Right renal pelvis (tissue), 4 donors: ENCODE data around the gene SLC13A5. TPM values are rescaled to one million over a fixed set of nuclear protein-coding genes. Genes with fewer than 3 reads are reported as not detected.
"Not testable (repeated sequence)": the region's sequence is repeated elsewhere in the genome, so short reads cannot be mapped to it uniquely, and the experiment has no call there.

ENCODE experiments used
- DNase-seq, 4 donors: peaks; one replicate each; pipeline ENCODE4 v3.0.0-alpha.2; 2013; ENCODE audit warnings: low read depth in 4 of 4, low spot score in 3 of 4, missing footprints in 1 of 4
- polyA plus RNA-seq, 4 donors: library from polyadenylated mRNA; unstranded; fragments of 120-200 nt; gene quantifications; one replicate each; pipeline ENCODE4 v1.2.1, GENCODE V29; 2013; ENCODE audit not compliant: insufficient read length in 4 of 4

The SLC13A5 gene
- polyA plus RNA-seq, 4 donors = 1.0 to 5.2 (median 2.8) TPM

DNA sequence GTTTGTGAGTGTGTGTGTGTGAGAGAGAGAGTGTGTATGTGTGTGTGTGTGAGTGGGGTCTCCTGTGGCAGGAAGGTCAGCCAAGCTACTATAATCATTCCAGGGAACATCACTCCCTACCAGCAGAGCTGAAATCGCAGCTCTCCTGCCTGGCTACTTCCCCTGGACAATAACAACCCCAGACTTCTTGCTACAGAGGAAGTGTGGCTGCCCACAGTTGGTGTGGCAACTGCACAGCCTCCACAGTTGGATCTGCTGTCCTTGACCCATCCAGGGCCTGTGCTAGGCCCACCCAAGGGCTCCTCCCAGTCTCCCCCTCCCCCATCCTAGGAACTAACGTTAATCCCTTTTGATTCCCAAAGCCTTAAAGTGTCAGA is 1.5 kb downstream of the SLC13A5 start:
- DNase-seq = no peak

GRCh38 chr17:6711081-6711674 is 2.0 kb downstream of the SLC13A5 start:
- no peak for DNase-seq

GRCh38 chr17:6710317-6710716 is 2.9 kb downstream of the SLC13A5 start:
- DNase-seq = no peak

- DNase-seq = no peak
Measured at GRCh38 chr17:6708357-6708961, 4.7 kb downstream of the SLC13A5 start.

DNA sequence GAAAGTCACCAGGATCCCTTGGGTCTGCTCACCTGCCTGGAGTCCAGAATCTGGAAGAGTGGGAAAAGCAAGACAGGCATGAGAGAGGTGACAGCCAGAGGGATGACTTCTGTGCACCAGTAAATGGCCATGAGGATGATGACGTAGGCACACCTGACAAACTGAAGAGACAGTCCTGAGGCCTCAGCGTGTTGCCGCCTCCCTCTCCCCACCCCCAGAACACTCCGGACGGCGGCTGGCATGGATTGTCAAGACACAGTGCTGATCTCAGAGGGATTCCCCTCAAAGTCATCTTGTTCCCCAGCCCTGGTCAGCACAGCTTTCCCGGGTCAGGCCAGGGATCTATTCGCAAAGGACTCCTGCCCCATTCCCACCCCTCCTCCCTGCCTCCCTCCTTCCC is 6.2 kb downstream of the SLC13A5 start:
- no peak for DNase-seq

DNA sequence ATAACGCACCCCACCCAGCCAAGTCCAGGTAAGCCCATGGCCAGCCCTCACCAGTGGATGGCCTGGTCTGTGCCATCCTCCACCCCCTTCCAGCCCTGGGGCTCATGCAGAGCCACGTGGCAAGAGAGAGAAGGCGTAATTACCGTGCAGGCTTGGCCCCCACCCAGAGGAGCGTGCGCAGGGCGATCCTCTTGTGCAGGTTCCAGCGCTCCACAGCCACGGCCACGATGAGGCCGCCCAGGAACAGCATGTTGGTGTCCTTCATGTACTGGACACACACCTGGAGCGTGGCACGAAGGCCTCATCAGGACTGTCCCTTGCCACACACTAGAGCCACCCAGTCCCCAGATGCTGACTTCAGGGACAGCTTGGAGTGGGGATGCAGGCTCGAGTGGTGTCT is 6.7 kb downstream of the SLC13A5 start:
- no peak for DNase-seq

DNA sequence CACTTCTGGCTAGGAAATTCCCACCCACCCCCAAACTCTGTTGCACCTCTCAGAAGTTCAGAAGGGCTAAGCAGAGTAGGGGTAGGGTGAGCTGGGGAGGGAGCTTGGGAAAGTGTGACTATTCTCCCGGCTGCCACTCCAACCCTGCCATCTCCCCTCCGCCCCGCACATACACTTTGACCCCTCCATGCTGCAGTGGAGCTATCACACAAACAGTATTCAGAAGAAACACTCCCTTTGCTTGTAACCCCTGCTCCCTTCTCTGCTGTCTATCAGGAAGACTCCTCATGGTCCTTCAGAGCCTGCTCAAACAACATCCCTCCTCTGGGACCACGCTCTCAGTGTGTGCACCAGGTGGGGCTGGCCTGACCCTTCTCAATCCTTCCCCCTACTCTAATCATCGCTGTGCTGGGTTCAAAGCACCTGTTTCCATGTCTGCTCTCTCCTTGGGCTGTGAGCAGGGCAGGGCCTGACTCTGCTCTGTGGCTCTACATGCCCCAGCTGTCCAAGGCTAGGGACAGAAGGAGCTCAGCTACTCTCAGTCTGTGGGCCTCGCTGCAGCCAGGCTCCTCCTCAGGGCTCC is 8.6 kb downstream of the SLC13A5 start:
- no peak for DNase-seq

DNA sequence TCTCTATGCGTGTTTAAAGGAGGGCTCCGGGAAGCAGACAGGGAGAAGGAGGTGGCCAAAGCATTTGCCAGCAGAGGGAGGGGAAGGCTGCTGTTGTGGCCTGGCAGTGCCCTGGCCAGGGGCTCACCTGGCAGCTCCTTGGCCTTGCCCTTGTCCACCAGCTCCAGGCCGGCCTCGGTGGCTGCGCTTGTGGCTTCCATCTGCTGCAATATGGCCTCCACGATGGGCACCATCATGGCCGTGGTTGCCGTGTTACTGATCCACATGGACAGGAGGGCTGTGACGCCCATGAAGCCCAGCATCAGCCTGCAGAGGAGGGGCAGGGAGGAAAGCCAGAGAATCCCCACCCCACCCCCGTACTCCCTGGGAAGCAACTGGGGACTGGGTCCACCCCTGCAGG is 9.4 kb downstream of the SLC13A5 start:
- no peak for DNase-seq

GRCh38 chr17:6702567-6703215 is 10.5 kb downstream of the SLC13A5 start:
- DNase-seq = no peak

DNA sequence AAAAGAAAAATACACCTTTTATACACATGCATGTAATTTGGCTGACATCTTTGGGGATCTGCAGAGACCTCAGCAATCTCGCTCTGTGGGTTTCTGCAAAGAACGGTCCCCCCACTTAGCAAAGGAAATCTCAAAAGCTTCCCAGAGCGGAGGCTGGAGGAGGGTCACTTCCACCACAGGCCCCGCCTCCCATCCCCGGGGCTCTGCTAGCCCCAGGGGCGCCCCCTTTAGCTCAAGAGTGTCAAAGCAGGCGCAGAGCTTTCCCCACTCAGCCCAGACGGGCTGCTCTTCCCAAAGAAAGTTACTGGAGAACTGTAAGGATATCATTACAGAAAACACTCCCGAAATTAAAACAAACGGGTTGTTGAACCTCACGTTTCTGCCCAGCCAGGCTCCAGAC is 11.4 kb downstream of the SLC13A5 start:
- DNase-seq = no peak

GRCh38 chr17:6700948-6701307 is 12.2 kb downstream of the SLC13A5 start:
- DNase-seq = no peak

GRCh38 chr17:6699997-6700947 is 12.9 kb downstream of the SLC13A5 start:
- DNase-seq = no peak

DNA sequence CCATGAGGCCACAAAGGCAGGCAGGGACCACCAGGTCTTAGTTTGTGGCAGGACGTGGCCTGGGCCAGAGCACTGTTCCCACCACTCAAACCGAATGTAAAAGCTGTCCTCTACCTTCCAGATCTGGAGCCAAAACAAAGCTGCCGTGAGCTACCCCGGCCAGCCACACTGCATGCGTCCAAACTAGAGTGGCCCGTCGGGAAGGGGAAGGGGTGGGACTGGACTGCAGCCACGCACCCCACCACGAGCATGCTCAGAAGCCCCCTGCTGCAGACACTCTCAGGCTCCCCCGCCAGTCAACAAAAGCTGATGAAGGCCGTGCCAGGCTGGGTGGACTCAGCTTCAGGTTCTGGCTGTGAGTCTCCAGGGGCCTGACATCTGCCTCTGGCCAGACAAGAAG is 15.2 kb downstream of the SLC13A5 start:
- no peak for DNase-seq

GRCh38 chr17:6696906-6697305 is 16.3 kb downstream of the SLC13A5 start:
- no peak for DNase-seq

DNA sequence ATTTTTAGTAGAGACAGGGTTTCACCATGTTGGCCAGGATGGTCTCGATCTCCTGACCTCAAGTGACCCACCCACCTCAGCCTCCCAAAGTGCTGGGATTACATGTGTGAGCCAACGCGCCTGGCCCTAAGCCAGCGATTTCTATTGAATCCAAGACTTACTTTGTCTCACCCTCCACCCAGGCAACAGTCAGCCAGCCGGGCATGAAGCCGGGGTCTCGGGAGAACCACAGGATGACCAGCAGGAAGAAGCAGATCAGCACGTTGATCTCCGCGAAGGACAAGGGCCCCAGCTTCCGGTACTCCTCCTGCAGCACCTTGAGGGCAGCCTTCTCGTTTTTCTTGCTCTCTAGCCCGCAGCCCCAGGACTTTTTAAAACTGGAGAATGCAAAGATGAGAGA is 17.6 kb downstream of the SLC13A5 start:
- no peak for DNase-seq

- no peak for DNase-seq
Measured at GRCh38 chr17:6695051-6695450, 18.1 kb downstream of the SLC13A5 start.

GRCh38 chr17:6691958-6692357 is 21.2 kb downstream of the SLC13A5 start:
- not testable (repeated sequence) for DNase-seq

DNA sequence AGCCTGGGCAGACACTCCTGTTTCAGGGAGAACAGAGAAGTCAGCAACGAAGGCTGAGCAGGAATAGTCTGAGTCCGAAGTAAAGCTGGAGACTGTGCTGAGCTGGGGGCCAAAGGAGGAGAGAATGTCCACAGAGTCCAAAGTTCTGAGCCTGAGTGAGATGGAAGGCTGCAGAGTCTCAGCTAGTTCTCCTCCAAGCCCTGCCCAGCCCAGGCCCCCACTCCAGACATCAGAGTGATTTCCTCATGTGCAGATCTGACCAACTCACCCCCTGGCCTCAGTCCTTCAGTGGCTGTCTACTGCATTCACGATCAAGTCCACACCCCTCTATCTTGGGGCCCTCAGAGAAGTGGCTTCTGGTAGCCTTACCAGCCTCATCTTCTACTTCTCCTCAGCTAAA is 21.6 kb downstream of the SLC13A5 start:
- no peak for DNase-seq

- no peak for DNase-seq
Measured at GRCh38 chr17:6690641-6691040, 22.5 kb downstream of the SLC13A5 start.

- DNase-seq = no peak
Measured at GRCh38 chr17:6688944-6689343, 24.2 kb downstream of the SLC13A5 start.

DNA sequence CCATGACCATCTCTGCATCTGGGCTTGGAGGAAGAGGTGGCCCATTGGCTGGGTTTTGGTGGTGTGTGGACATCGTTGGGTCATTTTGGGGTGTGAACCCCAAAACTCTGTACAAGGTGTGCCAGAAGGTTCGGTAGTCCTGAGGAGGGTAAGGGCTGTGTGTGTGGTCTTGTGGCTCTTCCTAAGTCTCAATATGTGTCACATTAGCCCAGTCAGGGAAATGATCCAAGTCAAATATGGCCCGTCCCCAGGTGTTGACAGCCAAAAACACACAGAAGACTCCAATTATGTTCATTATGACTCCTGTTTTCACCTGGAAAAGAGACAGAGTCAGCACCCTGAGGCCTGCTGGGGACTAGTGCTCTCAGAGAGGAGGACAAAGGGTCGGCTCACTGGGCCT is 27.1 kb downstream of the SLC13A5 start:
- no peak for DNase-seq
